ENCODE data around the gene PLEKHH1.

DNA sequence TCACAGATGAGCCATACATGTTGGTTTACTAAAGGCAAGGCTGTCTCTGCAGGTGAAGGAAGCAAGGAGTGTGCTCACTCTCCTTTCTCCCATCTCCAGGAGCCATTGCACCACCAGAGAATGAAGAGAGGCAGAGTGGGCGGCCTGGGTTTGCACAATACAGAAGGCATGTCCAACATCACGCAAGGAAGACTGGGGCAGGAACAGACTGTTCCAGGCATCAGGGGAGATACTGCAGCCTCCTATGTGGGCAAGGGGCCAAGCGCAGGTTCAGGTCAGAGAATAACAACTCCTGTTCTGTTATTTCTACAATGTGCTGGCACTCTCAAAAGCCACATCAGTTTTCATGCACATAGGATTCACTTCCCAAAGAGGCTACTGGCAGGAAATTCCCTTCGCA is 42.9 kb upstream of the PLEKHH1 start:
- TF ChIP-seq, protein P1, sequence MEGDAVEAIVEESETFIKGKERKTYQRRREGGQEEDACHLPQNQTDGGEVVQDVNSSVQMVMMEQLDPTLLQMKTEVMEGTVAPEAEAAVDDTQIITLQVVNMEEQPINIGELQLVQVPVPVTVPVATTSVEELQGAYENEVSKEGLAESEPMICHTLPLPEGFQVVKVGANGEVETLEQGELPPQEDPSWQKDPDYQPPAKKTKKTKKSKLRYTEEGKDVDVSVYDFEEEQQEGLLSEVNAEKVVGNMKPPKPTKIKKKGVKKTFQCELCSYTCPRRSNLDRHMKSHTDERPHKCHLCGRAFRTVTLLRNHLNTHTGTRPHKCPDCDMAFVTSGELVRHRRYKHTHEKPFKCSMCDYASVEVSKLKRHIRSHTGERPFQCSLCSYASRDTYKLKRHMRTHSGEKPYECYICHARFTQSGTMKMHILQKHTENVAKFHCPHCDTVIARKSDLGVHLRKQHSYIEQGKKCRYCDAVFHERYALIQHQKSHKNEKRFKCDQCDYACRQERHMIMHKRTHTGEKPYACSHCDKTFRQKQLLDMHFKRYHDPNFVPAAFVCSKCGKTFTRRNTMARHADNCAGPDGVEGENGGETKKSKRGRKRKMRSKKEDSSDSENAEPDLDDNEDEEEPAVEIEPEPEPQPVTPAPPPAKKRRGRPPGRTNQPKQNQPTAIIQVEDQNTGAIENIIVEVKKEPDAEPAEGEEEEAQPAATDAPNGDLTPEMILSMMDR (IDR thresholded peaks at IDR 0.05; ENCODE audit: insufficient read depth, low read length) = no peak
- TF ChIP-seq POLR2AphosphoS5 (IDR thresholded peaks at IDR 0.05; ENCODE audit: low read depth) (no peak), GABPA (IDR thresholded peaks at IDR 0.05; ENCODE audit: low read depth) (no peak), SPI1 (IDR thresholded peaks at IDR 0.05; ENCODE audit: borderline replicate concordance, low read depth) (no peak)
- TF ChIP-seq, protein P2, sequence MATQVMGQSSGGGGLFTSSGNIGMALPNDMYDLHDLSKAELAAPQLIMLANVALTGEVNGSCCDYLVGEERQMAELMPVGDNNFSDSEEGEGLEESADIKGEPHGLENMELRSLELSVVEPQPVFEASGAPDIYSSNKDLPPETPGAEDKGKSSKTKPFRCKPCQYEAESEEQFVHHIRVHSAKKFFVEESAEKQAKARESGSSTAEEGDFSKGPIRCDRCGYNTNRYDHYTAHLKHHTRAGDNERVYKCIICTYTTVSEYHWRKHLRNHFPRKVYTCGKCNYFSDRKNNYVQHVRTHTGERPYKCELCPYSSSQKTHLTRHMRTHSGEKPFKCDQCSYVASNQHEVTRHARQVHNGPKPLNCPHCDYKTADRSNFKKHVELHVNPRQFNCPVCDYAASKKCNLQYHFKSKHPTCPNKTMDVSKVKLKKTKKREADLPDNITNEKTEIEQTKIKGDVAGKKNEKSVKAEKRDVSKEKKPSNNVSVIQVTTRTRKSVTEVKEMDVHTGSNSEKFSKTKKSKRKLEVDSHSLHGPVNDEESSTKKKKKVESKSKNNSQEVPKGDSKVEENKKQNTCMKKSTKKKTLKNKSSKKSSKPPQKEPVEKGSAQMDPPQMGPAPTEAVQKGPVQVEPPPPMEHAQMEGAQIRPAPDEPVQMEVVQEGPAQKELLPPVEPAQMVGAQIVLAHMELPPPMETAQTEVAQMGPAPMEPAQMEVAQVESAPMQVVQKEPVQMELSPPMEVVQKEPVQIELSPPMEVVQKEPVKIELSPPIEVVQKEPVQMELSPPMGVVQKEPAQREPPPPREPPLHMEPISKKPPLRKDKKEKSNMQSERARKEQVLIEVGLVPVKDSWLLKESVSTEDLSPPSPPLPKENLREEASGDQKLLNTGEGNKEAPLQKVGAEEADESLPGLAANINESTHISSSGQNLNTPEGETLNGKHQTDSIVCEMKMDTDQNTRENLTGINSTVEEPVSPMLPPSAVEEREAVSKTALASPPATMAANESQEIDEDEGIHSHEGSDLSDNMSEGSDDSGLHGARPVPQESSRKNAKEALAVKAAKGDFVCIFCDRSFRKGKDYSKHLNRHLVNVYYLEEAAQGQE (IDR thresholded peaks at IDR 0.05; ENCODE audit: insufficient replicate concordance, low read depth) = no peak

Measured in HL-60 (cell line).